ENCODE results near the gene RNF152.
A peak's percentile ranks its signal among the peaks of the same experiment; 100 is the strongest.

RNF152 gene

DNA sequence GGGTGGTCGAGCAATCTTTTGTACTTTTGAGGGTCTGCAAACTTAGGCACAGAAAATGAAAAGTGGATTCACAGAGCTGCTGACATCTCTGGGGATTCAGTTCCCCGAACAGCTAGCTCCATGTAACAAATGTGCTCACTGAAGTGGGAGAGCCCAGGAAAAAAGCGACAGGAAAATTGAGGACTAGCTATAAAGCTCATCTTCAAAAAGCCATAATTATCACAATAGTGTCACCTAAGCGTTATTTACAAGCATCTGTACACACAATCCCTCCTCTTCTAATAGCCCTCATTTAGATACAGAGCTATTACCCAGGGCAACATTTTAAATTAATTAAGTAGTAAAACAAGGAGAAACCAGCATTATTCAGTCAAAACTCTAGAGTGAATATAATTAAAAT is 36.1 kb downstream of the RNF152 start:
- DNase-seq (ENCODE audit: low read depth), result no peak
- no peak overlapping the region for H3K4me3 ChIP-seq (ENCODE audit: control insufficient read depth, low read depth, low read length)
- TF ChIP-seq, protein P1, sequence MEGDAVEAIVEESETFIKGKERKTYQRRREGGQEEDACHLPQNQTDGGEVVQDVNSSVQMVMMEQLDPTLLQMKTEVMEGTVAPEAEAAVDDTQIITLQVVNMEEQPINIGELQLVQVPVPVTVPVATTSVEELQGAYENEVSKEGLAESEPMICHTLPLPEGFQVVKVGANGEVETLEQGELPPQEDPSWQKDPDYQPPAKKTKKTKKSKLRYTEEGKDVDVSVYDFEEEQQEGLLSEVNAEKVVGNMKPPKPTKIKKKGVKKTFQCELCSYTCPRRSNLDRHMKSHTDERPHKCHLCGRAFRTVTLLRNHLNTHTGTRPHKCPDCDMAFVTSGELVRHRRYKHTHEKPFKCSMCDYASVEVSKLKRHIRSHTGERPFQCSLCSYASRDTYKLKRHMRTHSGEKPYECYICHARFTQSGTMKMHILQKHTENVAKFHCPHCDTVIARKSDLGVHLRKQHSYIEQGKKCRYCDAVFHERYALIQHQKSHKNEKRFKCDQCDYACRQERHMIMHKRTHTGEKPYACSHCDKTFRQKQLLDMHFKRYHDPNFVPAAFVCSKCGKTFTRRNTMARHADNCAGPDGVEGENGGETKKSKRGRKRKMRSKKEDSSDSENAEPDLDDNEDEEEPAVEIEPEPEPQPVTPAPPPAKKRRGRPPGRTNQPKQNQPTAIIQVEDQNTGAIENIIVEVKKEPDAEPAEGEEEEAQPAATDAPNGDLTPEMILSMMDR (IDR thresholded peaks at IDR 0.05; ENCODE audit: control insufficient read depth, insufficient read depth, low read depth, low read length, missing control alignments), result no peak

DNA sequence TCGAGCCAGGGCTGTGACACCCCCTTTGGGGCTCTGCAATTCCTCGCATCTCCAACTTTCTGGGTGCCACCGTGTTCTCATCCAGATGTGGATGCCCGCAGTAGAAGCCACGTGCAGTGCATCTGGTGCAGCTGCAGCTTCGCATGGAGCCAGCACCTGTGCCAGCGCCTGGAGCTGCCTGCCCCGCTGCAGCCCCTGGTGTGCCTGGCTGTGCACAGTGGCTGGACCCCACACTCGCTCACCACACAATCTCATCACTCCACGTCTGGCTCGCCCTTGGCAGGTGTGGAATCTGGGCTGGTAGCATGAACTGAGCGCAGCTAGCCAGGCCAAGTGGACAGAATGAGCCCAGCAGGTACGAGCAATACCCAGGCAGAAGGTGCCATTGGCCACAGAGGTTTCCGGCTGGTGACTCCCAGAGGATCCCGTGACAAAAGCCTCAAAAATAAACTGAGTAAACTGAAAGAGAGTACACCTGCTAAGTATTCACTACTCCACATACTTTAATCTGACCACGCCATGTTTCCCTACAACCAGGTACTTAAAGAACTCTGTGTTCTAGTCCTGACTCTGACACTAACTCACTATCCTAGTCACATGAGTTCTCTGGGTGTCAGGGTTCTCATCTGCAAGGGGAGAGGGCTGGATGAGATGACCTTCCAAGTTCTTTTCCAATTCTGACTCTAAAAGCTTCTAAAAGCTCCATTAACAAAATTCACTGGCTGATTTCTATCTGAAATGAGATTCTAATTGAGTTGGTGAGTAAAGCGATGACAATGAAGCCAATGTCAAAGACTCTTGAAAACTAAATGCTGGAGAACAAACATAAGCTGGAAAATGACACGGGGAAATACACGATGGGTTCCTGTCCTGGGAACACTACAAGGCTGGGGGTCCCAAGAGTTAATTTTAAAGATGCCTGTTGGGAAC is 37.1 kb downstream of the RNF152 start:
- TF ChIP-seq, protein P1 (IDR thresholded peaks at IDR 0.05; ENCODE audit: control insufficient read depth, insufficient read depth, low read depth, low read length, missing control alignments), result no peak
- no peak for DNase-seq (ENCODE audit: low read depth)
- no peak overlapping the region for H3K4me3 ChIP-seq (ENCODE audit: control insufficient read depth, low read depth, low read length)

DNA sequence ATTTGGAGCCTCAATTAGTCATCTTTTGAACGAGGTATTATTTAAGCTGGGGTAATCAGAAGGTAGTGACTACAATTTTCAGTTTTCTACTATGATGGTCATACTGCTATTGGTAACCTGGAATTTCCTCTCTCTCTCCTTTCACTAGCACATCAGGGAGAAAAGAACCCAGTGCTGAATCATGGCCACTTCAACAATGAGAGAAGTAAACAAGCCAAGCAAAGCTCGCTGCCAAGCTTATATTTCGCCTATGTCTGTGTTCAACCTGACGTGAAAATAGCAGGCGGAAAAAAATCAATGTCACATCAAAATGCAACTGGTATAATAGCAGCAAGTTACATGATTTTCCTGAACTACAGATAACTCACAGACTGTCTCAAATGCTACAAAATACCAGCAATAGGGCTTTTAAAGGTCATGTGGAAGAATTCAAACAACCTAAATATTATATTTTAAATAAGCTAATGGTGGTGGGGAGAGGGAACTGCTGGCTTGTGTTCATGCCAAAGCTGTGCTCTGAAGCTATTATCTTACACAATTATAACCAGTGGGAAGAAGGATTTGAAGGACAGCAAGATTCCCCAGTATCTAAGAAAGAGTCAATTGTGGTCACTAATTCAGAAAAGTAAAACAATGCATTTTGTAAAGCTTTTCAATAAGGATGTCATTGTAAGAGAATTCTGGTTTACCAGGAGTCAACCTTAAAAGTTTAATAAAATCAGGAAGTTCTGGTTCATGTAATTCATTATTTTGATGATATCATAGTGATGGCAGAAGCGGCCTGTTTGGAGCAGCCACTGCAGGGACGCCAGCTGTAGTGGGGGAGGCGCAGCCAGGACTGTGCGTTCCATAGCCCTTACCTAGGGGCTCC is 38.0 kb downstream of the RNF152 start:
- DNase-seq (ENCODE audit: low read depth), result no peak
- H3K4me3 ChIP-seq (ENCODE audit: control insufficient read depth, low read depth, low read length), result no peak overlapping the region
- TF ChIP-seq, protein P1 (IDR thresholded peaks at IDR 0.05; ENCODE audit: control insufficient read depth, insufficient read depth, low read depth, low read length, missing control alignments), result no peak

- TF ChIP-seq, protein P1 (IDR thresholded peaks at IDR 0.05; ENCODE audit: control insufficient read depth, insufficient read depth, low read depth, low read length, missing control alignments), result no peak
- no peak for DNase-seq (ENCODE audit: low read depth)
Observed at GRCh38 chr18:61853855-61854254, 39.0 kb downstream of the RNF152 start.

DNA sequence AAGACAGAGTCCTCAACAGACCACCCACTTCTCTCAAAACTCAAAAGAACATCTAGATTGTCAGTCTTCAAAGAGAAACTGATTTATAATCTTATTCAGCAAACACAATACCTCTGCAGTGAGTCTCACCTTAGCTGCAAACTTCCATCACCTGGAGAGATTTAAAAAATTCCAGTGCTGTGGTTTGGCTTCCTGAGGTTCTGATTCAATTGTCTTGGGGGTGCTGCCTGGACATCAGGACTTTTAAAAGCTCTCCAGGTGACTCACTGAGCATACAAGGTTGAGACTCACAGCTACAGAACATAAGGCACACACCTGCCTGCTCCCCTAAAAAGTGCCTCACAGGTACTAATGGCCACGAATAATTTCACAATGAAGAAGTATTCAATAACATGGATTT is 40.3 kb downstream of the RNF152 start:
- no peak for DNase-seq (ENCODE audit: low read depth)
- TF ChIP-seq, protein P1 (IDR thresholded peaks at IDR 0.05; ENCODE audit: control insufficient read depth, insufficient read depth, low read depth, low read length, missing control alignments), result no peak
- no peak overlapping the region for H3K4me3 ChIP-seq (ENCODE audit: control insufficient read depth, low read depth, low read length)

More at GRCh38 chr18:61853855-61854254, 39.0 kb downstream of the RNF152 start:
- no peak overlapping the region for H3K4me3 ChIP-seq (ENCODE audit: control insufficient read depth, low read depth, low read length)

DNA sequence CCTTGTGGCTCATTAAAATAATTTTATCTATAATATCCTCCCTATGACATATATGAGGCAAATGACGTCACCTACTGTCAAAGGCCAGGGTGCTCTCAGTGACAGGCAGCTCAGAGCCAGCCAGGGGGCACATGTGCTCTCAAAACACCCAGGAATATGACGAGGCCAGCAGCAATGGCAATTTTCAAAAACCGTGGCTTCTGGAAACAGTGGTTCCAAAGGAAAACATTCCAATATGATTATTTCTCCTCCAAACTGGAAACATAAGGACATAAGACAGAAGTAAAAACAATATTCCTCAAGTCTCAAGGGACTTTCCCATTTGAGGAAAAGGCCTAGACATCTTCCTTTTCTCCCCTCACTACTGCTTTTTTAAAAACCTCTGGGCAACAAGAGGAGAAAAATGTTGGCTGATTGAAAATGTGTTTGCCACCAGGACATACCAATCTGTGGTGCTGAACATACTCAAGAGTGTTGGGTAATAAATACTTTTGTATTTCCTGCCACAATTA is 40.8 kb downstream of the RNF152 start:
- peak; percentile 28 for DNase-seq (ENCODE audit: low read depth)
- no peak overlapping the region for H3K4me3 ChIP-seq (ENCODE audit: control insufficient read depth, low read depth, low read length)
- TF ChIP-seq, protein P1 (IDR thresholded peaks at IDR 0.05; ENCODE audit: control insufficient read depth, insufficient read depth, low read depth, low read length, missing control alignments), result peak; percentile 15

All from AG09309 (cell line).